Esophagus squamous epithelium (tissue), 4 donors: ENCODE data around the gene MUL1.

Source experiments
- CTCF ChIP-seq, 6 experiments: fragments of 450-650 bp in 4 of 6; fragments of 200-600 bp in 2 of 6; sonication (generic) in 2 of 6; IDR thresholded peaks; one replicate each; pipeline ENCODE4 v1.5.1; 2016 to 2019; ENCODE audit warnings: antibody characterized with exemption in 6 of 6, mild to moderate bottlenecking in 4 of 6, moderate library complexity in 4 of 6
- POLR2A ChIP-seq, 4 donors: fragments of 450-650 bp; IDR thresholded peaks; one replicate each; pipeline ENCODE4 v1.6.1; 2017; ENCODE audit warnings: antibody characterized with exemption in 4 of 4, mild to moderate bottlenecking in 4 of 4, moderate library complexity in 3 of 4

GRCh38 chr1:20470194-20470593 is 37.8 kb downstream of the MUL1 start:
- TF ChIP-seq CTCF (IDR thresholded peaks at IDR 0.05) (no peak), POLR2A (IDR thresholded peaks at IDR 0.05) (no peak)
